ENCODE measurements around the gene GRM8. TPM values are rescaled to one million over a fixed set of nuclear protein-coding genes. Genes with fewer than 3 reads are reported as not detected.

Gene GRM8
- total RNA-seq, 4 donors from 2014 or later: not detected

DNA sequence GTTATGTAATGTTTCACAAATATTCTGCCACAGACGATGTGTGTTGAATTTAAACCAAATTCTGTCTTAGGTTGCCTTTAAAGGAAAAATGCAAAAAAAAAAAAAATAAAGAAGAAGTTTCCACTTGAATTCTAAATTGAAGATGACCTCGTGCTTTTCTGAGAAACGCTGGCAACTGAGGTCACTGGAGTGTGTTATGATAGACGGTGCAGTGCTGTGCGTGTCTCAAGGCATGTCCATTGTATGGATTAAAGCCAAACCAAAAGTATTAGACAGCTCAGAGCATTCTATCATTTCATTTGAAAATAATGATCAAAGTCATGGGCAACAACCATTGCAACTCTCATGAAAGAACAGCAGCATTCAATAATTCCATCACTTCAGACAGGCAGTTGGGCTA is 483.9 kb downstream of the GRM8 start:
- 82% methylated on average over 5 of the region's 5 CpGs for WGBS
- H3K4me1 ChIP-seq: no peaks in the 10 kb centered on the region

GRCh38 chr7:126760914-126761577 is 491.7 kb downstream of the GRM8 start:
- Histone ChIP-seq H3K4me3 (no peak overlapping the region), H3K4me1 (no peaks in the 10 kb centered on the region), H3K9me3 (no peaks in the 10 kb centered on the region), H3K27ac (no peak overlapping the region), H3K27me3 (no peaks in the 10 kb centered on the region), H3K36me3 (no peaks in the 10 kb centered on the region)
- TF ChIP-seq POLR2A (IDR thresholded peaks at IDR 0.05) (no peak), POLR2AphosphoS5 (IDR thresholded peaks at IDR 0.05) (no peak), EP300 (IDR thresholded peaks at IDR 0.05) (no peak)
- TF ChIP-seq, protein P1, sequence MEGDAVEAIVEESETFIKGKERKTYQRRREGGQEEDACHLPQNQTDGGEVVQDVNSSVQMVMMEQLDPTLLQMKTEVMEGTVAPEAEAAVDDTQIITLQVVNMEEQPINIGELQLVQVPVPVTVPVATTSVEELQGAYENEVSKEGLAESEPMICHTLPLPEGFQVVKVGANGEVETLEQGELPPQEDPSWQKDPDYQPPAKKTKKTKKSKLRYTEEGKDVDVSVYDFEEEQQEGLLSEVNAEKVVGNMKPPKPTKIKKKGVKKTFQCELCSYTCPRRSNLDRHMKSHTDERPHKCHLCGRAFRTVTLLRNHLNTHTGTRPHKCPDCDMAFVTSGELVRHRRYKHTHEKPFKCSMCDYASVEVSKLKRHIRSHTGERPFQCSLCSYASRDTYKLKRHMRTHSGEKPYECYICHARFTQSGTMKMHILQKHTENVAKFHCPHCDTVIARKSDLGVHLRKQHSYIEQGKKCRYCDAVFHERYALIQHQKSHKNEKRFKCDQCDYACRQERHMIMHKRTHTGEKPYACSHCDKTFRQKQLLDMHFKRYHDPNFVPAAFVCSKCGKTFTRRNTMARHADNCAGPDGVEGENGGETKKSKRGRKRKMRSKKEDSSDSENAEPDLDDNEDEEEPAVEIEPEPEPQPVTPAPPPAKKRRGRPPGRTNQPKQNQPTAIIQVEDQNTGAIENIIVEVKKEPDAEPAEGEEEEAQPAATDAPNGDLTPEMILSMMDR (IDR thresholded peaks at IDR 0.05): no peak
- DNase-seq (ENCODE audit: low spot score in 2 of 2): no peak
- 89% methylated on average over 13 of the region's 13 CpGs for WGBS

More for the DNA sequence above, 483.9 kb downstream of the GRM8 start:
- no peak for DNase-seq (ENCODE audit: low spot score in 2 of 2)
- H3K27me3 ChIP-seq: no peaks in the 10 kb centered on the region
- H3K9me3 ChIP-seq: no peaks in the 10 kb centered on the region
- TF ChIP-seq, protein P1 (IDR thresholded peaks at IDR 0.05): no peak
- TF ChIP-seq EP300 (IDR thresholded peaks at IDR 0.05) (no peak), POLR2AphosphoS5 (IDR thresholded peaks at IDR 0.05) (no peak), POLR2A (IDR thresholded peaks at IDR 0.05) (no peak)
- H3K36me3 ChIP-seq: no peaks in the 10 kb centered on the region
- H3K27ac ChIP-seq: no peak overlapping the region
- H3K4me3 ChIP-seq: no peak overlapping the region

GRCh38 chr7:126755381-126755780 is 497.4 kb downstream of the GRM8 start:
- H3K9me3 ChIP-seq: no peaks in the 10 kb centered on the region
- no peaks in the 10 kb centered on the region for H3K36me3 ChIP-seq
- H3K4me1 ChIP-seq: no peaks in the 10 kb centered on the region
- TF ChIP-seq, protein P1 (IDR thresholded peaks at IDR 0.05): no peak
- TF ChIP-seq POLR2A (IDR thresholded peaks at IDR 0.05): no peak
- no peak for TF ChIP-seq POLR2AphosphoS5 (IDR thresholded peaks at IDR 0.05)
- no peak for TF ChIP-seq EP300 (IDR thresholded peaks at IDR 0.05)
- WGBS: 69% methylated on average over 3 of the region's 3 CpGs
- DNase-seq (ENCODE audit: low spot score in 2 of 2): no peak
- H3K27ac ChIP-seq: no peak overlapping the region
- H3K27me3 ChIP-seq: no peaks in the 10 kb centered on the region
- no peak overlapping the region for H3K4me3 ChIP-seq

- WGBS: 85% methylated on average over 4 of the region's 4 CpGs
- no peak overlapping the region for H3K4me3 ChIP-seq
Measured at GRCh38 chr7:126750207-126750911, 502.4 kb downstream of the GRM8 start.

DNA sequence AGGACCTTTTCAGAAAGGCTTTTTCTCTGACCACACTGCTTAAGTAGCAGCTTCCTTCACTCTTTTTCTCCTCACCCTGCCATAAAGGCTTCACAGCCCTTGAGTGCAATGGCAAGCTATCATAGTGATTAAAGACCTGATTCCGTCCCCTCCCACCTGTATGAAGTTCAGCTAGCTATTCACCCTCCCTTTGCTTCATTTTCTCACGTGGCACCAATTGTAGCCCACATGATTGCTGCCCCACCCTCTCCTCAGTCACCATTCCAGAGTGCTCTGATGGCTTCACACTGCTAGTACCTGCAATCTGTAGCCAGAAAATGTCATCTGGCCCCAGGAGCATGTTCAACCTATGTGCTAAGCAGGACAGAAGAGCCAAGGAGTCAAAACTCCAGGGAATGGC is 523.8 kb downstream of the GRM8 start:
- no peak for DNase-seq (ENCODE audit: low spot score in 2 of 2)
- no peaks in the 10 kb centered on the region for H3K36me3 ChIP-seq
- no peaks in the 10 kb centered on the region for H3K9me3 ChIP-seq
- H3K4me1 ChIP-seq: no peaks in the 10 kb centered on the region
- 55% methylated on average over 2 of the region's 2 CpGs for WGBS
- H3K27ac ChIP-seq: no peak overlapping the region
- TF ChIP-seq POLR2AphosphoS5 (IDR thresholded peaks at IDR 0.05) (no peak), POLR2A (IDR thresholded peaks at IDR 0.05) (no peak), EP300 (IDR thresholded peaks at IDR 0.05) (no peak)
- TF ChIP-seq, protein P1 (IDR thresholded peaks at IDR 0.05): no peak
- H3K27me3 ChIP-seq: no peaks in the 10 kb centered on the region
- H3K4me3 ChIP-seq: no peak overlapping the region

More at GRCh38 chr7:126750207-126750911, 502.4 kb downstream of the GRM8 start:
- TF ChIP-seq, protein P1 (IDR thresholded peaks at IDR 0.05): no peak
- TF ChIP-seq POLR2A (IDR thresholded peaks at IDR 0.05) (no peak), POLR2AphosphoS5 (IDR thresholded peaks at IDR 0.05) (no peak), EP300 (IDR thresholded peaks at IDR 0.05) (no peak)
- H3K4me1 ChIP-seq: no peaks in the 10 kb centered on the region
- no peaks in the 10 kb centered on the region for H3K27me3 ChIP-seq
- DNase-seq (ENCODE audit: low spot score in 2 of 2): no peak
- H3K9me3 ChIP-seq: no peaks in the 10 kb centered on the region
- no peak overlapping the region for H3K27ac ChIP-seq
- no peaks in the 10 kb centered on the region for H3K36me3 ChIP-seq

Measured in suprapubic skin (tissue), 4 donors.